HG03103 (cell line): ENCODE measurements around the gene CPNE4.

Source experiments
- ATAC-seq: cut with Tn5 transposase; IDR thresholded peaks from one replicate; pipeline ENCODE4 v1.9.1; 2021; ENCODE audit warnings: low read depth; ENCODE audit not compliant: unreplicated experiment

CPNE4 gene

GRCh38 chr3:131619821-131620220 is 415.0 kb downstream of the CPNE4 start:
- ATAC-seq: no peak

GRCh38 chr3:131616719-131617118 is 418.1 kb downstream of the CPNE4 start:
- no peak for ATAC-seq

GRCh38 chr3:131612745-131613144 is 422.1 kb downstream of the CPNE4 start:
- no peak for ATAC-seq

GRCh38 chr3:131610174-131610573 is 424.6 kb downstream of the CPNE4 start:
- no peak for ATAC-seq

- no peak for ATAC-seq
These were observed 426.1 kb downstream of the CPNE4 start for GRCh38 chr3:131608741-131609140.

- ATAC-seq: no peak
These were observed 426.5 kb downstream of the CPNE4 start for GRCh38 chr3:131608296-131608695.

GRCh38 chr3:131605916-131606315 is 428.9 kb downstream of the CPNE4 start:
- no peak for ATAC-seq

- no peak for ATAC-seq
These were observed 432.6 kb downstream of the CPNE4 start for GRCh38 chr3:131602011-131602779.

GRCh38 chr3:131597816-131598215 is 437.0 kb downstream of the CPNE4 start:
- no peak for ATAC-seq

- no peak for ATAC-seq
These were observed 437.9 kb downstream of the CPNE4 start for GRCh38 chr3:131596884-131597283.

GRCh38 chr3:131591394-131592014 is 443.3 kb downstream of the CPNE4 start:
- ATAC-seq: no peak

- no peak for ATAC-seq
These were observed 448.5 kb downstream of the CPNE4 start for GRCh38 chr3:131586277-131586676.

GRCh38 chr3:131582438-131582837 is 452.4 kb downstream of the CPNE4 start:
- ATAC-seq: no peak

- ATAC-seq: no peak
These were observed 466.4 kb downstream of the CPNE4 start for GRCh38 chr3:131568460-131568859.

- no peak for ATAC-seq
These were observed 470.0 kb downstream of the CPNE4 start for GRCh38 chr3:131564812-131565211.

- no peak for ATAC-seq
These were observed 473.3 kb downstream of the CPNE4 start for GRCh38 chr3:131561511-131561910.

GRCh38 chr3:131560795-131561194 is 474.0 kb downstream of the CPNE4 start:
- no peak for ATAC-seq

GRCh38 chr3:131555456-131555855 is 479.4 kb downstream of the CPNE4 start:
- ATAC-seq: no peak

- peak; percentile 94 for ATAC-seq
These were observed 481.1 kb downstream of the CPNE4 start for GRCh38 chr3:131553495-131554247.

- ATAC-seq: no peak
These were observed 483.1 kb downstream of the CPNE4 start for GRCh38 chr3:131551761-131552160.
